ENCODE results near the gene ZZZ3. TPM values are rescaled to one million over a fixed set of nuclear protein-coding genes. Genes with fewer than 3 reads are reported as not detected.
A peak's percentile ranks its signal among the peaks of the same experiment; 100 is the strongest.

The ZZZ3 gene
- polyA plus RNA-seq (2011; rRNA removed) = 31.2 and 46.2 TPM in 2 replicates
- polyA minus RNA-seq (2011; rRNA and poly(A)+ RNA removed) = 36.3 and 60.6 TPM in 2 replicates

DNA sequence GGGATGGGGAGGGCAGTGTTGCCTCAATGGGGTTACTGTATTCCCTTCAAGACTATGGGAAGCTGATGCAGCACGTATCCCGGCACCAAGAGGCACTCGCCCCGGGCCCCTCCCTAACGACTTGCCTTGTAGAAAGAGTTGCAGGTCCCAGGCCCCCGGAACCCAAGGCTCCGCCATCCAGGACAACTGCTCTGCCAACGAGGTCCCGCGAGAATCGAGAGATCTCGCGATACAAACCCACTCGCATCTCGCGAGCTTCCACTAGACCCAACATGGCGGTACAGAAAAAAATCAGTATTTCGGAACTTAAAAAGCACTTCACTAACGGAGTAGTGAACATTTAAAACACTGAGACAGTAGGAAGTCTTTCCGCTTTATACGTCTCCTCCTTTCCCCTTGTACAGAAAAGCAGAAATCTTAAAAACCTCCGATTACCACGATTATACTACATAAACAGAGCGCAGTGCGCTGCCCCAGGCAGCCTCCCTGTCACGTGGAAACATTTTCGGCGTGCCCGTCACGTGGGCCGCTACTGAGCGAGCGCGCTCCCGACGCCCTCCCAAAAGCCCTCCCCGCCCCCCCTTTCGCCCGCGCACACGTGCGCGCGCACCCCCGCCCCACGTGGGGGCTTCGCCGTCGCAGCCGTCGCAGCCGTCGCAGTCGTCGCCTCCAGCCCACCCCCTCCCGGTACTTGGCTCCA is at the start of gene ZZZ3:
TSS of gene ZZZ3 (minus strand) at position 199 of the 700 bp plus-strand sequence. CDS start 49,304 bp downstream, outside the sequence.
- DNase-seq (ENCODE audit: low read depth, low spot score) = peak; percentile 90
- Histone ChIP-seq H3K27me3 (ENCODE audit: control insufficient read depth, insufficient read depth, low read length) (no peaks in the 10 kb centered on the region), H3K9me3 (ENCODE audit: control insufficient read depth, insufficient read depth, low read length) (no peaks in the 10 kb centered on the region; the same call in 1 of the 2 replicates), H3K27ac (ENCODE audit: low read depth, low read length) (peak within 1 kb of the TSS; percentile 91), H3K4me3 (ENCODE audit: low read depth, low read length) (peak within 1 kb of the TSS; percentile 95)
- POLR2A ChIA-PET = interaction anchor here (0.6 to 1.7 kb wide), 9 partner anchors 70 to 322 kb away, joined by 3 to 23 read pairs (median 4); partner anchors contain the start of genes DNAJB4 and MIGA1
- CTCF ChIA-PET = interaction anchor here (0.5 to 2.4 kb wide), 20 partner anchors 10 to 541 kb away, joined by 3 to 8 read pairs (median 3); partner anchors contain the start of gene USP33
- TF ChIP-seq, protein P1, sequence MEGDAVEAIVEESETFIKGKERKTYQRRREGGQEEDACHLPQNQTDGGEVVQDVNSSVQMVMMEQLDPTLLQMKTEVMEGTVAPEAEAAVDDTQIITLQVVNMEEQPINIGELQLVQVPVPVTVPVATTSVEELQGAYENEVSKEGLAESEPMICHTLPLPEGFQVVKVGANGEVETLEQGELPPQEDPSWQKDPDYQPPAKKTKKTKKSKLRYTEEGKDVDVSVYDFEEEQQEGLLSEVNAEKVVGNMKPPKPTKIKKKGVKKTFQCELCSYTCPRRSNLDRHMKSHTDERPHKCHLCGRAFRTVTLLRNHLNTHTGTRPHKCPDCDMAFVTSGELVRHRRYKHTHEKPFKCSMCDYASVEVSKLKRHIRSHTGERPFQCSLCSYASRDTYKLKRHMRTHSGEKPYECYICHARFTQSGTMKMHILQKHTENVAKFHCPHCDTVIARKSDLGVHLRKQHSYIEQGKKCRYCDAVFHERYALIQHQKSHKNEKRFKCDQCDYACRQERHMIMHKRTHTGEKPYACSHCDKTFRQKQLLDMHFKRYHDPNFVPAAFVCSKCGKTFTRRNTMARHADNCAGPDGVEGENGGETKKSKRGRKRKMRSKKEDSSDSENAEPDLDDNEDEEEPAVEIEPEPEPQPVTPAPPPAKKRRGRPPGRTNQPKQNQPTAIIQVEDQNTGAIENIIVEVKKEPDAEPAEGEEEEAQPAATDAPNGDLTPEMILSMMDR (IDR thresholded peaks at IDR 0.05; ENCODE audit: low read depth, low read length) = no peak

DNA sequence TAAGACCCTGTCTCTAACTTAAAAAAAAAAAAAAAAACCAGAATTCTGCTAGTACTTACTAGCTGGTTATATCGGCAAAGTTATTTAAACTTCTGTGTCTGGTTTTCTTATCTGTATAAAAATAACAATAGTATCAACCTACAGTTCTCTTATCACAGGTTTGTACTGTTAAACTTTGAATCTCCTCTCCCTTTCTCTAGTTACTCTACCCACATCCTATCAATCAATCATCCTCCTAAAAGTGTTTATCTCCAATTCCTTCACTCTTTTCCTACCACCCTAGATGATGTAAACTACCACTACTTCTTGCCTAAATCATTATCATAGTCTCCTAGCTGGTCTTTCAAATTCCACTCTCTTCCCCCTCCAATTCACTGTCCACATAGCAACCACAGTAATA is 49.6 kb upstream of the ZZZ3 start:
- Histone ChIP-seq H3K4me3 (ENCODE audit: low read depth, low read length) (no peak overlapping the region), H3K9me3 (ENCODE audit: control insufficient read depth, insufficient read depth, low read length) (no peaks in the 10 kb centered on the region), H3K27ac (ENCODE audit: low read depth, low read length) (no peak overlapping the region), H3K27me3 (ENCODE audit: control insufficient read depth, insufficient read depth, low read length) (no peaks in the 10 kb centered on the region)
- TF ChIP-seq, protein P1 (IDR thresholded peaks at IDR 0.05; ENCODE audit: low read depth, low read length) = no peak
- ChIA-PET POLR2A (interaction anchor here (0.6 kb wide), 1 partner anchor 12 kb away, joined by 4 read pairs; no protein-coding TSS in a partner anchor), CTCF (interaction anchor here (0.7 to 0.8 kb wide), 3 partner anchors 44 to 382 kb away, joined by 3 to 4 read pairs (median 4); no protein-coding TSS in a partner anchor)
- DNase-seq (ENCODE audit: low read depth, low spot score) = no peak

DNA sequence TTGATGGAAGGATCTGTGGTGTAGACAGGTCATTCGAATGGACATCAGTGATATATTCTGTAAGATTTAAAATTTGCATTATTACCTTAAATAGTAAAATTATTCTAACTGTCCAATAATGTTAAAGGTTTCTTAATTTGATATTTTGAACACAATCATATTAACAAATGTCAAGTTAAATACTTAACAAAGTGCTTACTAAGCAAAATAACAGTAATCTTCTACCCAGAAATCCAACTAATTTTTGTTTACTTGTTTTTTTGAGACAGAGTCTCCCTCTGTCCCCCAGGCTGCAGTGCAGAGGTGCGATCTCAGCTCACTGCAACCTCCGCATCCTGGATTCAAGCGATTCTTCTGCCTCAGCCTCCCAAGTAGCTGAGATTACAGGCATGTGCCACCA is 43.2 kb upstream of the ZZZ3 start:
- TF ChIP-seq, protein P1 (IDR thresholded peaks at IDR 0.05; ENCODE audit: low read depth, low read length) = no peak
- ChIA-PET CTCF (no interaction called here), POLR2A (no interaction called here)
- Histone ChIP-seq H3K27ac (ENCODE audit: low read depth, low read length) (no peak overlapping the region), H3K4me3 (ENCODE audit: low read depth, low read length) (no peak overlapping the region), H3K9me3 (ENCODE audit: control insufficient read depth, insufficient read depth, low read length) (no peaks in the 10 kb centered on the region), H3K27me3 (ENCODE audit: control insufficient read depth, insufficient read depth, low read length) (no peaks in the 10 kb centered on the region)
- DNase-seq (ENCODE audit: low read depth, low spot score) = no peak

DNA sequence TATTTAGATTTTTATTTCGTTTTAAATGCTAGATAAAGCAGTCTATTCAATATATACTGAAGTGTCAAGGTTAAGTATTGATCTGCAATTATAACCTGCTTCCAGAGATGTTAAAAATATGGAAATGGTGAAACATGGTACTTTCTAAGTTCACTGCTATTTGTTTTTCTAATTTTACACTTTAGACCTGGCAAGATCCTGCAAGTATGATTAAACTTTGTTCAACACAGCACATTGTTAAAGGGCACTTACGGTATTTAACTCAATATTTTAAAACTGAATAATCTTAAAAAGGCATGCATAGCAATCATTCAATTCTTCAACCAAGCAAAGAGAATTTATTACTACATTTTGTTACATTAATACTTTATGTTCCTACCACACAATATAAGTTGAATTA is 35.7 kb upstream of the ZZZ3 start:
- H3K4me3 ChIP-seq (ENCODE audit: low read depth, low read length) = no peak overlapping the region
- TF ChIP-seq, protein P1 (IDR thresholded peaks at IDR 0.05; ENCODE audit: low read depth, low read length) = no peak
- no peak for DNase-seq (ENCODE audit: low read depth, low spot score)
- no peaks in the 10 kb centered on the region for H3K9me3 ChIP-seq (ENCODE audit: control insufficient read depth, insufficient read depth, low read length)
- ChIA-PET CTCF (no interaction called here), POLR2A (no interaction called here)
- no peaks in the 10 kb centered on the region for H3K27me3 ChIP-seq (ENCODE audit: control insufficient read depth, insufficient read depth, low read length)
- H3K27ac ChIP-seq (ENCODE audit: low read depth, low read length) = no peak overlapping the region

DNA sequence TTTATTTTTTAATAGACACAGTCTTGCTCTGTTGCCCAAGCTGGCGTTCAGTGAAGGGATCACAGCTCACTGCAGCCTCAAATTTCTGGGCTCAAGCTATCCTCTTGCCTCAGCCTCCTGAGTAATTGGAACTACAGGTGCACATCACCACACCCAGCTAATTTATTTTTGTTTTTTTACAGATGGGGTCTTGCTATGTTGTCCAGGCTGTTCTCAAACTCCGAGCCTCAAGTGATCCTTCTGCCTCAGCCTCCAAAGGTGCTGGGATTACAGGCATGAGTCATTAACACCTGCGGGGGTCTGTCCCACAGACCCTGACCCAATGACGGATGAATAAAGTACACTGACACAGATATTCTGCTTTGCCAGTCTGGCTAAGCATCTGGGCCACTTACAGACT is 33.6 kb upstream of the ZZZ3 start:
- ChIA-PET CTCF (interaction anchor here (0.6 kb wide), 1 partner anchor 89 kb away, joined by 11 read pairs; no protein-coding TSS in a partner anchor), POLR2A (interaction anchor here (0.6 kb wide), 1 partner anchor 15 kb away, joined by 5 read pairs; no protein-coding TSS in a partner anchor)
- no peak for DNase-seq (ENCODE audit: low read depth, low spot score)
- Histone ChIP-seq H3K27me3 (ENCODE audit: control insufficient read depth, insufficient read depth, low read length) (no peaks in the 10 kb centered on the region), H3K9me3 (ENCODE audit: control insufficient read depth, insufficient read depth, low read length) (no peaks in the 10 kb centered on the region), H3K27ac (ENCODE audit: low read depth, low read length) (no peak overlapping the region), H3K4me3 (ENCODE audit: low read depth, low read length) (no peak overlapping the region)
- TF ChIP-seq, protein P1 (IDR thresholded peaks at IDR 0.05; ENCODE audit: low read depth, low read length) = no peak

Measured in AG04450 (cell line).